ENCODE measurements around the gene SPO11. TPM values are rescaled to one million over a fixed set of nuclear protein-coding genes. Genes with fewer than 3 reads are reported as not detected.

The SPO11 gene
- total RNA-seq, 2 experiments from 2014 or later, result not detected

GRCh38 chr20:57320358-57320757, 9.2 kb upstream of the SPO11 start:
- peaks cover under 1 to 16% of the 10 kb centered on the region in 2 experiments for H3K27me3 ChIP-seq (ENCODE audit: control insufficient read depth in 1 of 2, insufficient read depth in 2 of 2, low read length in 2 of 2)
- no peaks in the 10 kb centered on the region for H3K4me1 ChIP-seq (ENCODE audit: insufficient read depth, low read length)
- peaks cover 4% of the 10 kb centered on the region for H3K9me3 Mint-ChIP-seq
- no peak overlapping the region for H3K27ac Mint-ChIP-seq
- no peaks in the 10 kb centered on the region for H3K4me1 Mint-ChIP-seq (ENCODE audit: low read depth)
- TF ChIP-seq, protein P1, sequence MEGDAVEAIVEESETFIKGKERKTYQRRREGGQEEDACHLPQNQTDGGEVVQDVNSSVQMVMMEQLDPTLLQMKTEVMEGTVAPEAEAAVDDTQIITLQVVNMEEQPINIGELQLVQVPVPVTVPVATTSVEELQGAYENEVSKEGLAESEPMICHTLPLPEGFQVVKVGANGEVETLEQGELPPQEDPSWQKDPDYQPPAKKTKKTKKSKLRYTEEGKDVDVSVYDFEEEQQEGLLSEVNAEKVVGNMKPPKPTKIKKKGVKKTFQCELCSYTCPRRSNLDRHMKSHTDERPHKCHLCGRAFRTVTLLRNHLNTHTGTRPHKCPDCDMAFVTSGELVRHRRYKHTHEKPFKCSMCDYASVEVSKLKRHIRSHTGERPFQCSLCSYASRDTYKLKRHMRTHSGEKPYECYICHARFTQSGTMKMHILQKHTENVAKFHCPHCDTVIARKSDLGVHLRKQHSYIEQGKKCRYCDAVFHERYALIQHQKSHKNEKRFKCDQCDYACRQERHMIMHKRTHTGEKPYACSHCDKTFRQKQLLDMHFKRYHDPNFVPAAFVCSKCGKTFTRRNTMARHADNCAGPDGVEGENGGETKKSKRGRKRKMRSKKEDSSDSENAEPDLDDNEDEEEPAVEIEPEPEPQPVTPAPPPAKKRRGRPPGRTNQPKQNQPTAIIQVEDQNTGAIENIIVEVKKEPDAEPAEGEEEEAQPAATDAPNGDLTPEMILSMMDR (IDR thresholded peaks at IDR 0.05), result no peak
- no peak overlapping the region for H3K27ac ChIP-seq (ENCODE audit: low read depth in 1 of 2, low read length in 2 of 2)
- peaks cover 59% of the 10 kb centered on the region for H3K27me3 Mint-ChIP-seq
- H3K4me3 Mint-ChIP-seq, result no peak overlapping the region
- no peaks in the 10 kb centered on the region for H3K9me3 ChIP-seq (ENCODE audit: control insufficient read depth in 1 of 2, insufficient read depth in 1 of 2, low read length in 2 of 2)
- CTCF ChIA-PET, result no interaction called here
- DNase-seq, result no peak
- H3K36me3 Mint-ChIP-seq (ENCODE audit: low read depth), result no peaks in the 10 kb centered on the region
- no peak overlapping the region for H3K4me3 ChIP-seq (ENCODE audit: low read length)
- no peak for ATAC-seq (ENCODE audit: poor library complexity)
- intact Hi-C loops (cut with DNase I, micrococcal nuclease), result no loop called here
- POLR2A ChIA-PET, result no interaction called here
- no peaks in the 10 kb centered on the region for H3K36me3 ChIP-seq (ENCODE audit: insufficient read depth, low read length)

DNA sequence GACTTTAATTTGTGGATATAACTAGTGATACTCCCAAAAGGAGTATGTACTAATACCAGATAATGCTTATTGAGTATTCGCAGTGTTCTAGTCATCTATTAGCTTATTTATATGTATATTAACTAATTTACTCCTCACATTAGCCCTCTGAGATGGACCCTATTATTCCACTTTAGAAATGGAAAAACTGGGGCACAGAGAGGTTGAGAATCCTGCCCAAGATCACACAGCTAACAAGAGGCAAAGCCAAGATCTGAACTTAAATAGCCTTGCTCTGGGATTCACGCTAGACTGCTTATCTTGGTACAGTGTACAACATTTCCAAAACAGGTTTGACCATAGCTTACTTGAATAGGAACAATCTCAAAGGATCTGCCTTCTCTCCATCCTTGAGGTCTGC, 8.5 kb upstream of the SPO11 start:
- Mint-ChIP-seq H3K36me3 (ENCODE audit: low read depth) (no peaks in the 10 kb centered on the region), H3K9me3 (peaks cover 4% of the 10 kb centered on the region), H3K4me3 (no peak overlapping the region), H3K27ac (no peak overlapping the region), H3K27me3 (peaks cover 53% of the 10 kb centered on the region), H3K4me1 (ENCODE audit: low read depth) (no peaks in the 10 kb centered on the region)
- Histone ChIP-seq H3K9me3 (ENCODE audit: control insufficient read depth in 1 of 2, insufficient read depth in 1 of 2, low read length in 2 of 2) (no peaks in the 10 kb centered on the region), H3K36me3 (ENCODE audit: insufficient read depth, low read length) (no peaks in the 10 kb centered on the region), H3K4me1 (ENCODE audit: insufficient read depth, low read length) (no peaks in the 10 kb centered on the region), H3K4me3 (ENCODE audit: low read length) (no peak overlapping the region), H3K27me3 (ENCODE audit: control insufficient read depth in 1 of 2, insufficient read depth in 2 of 2, low read length in 2 of 2) (peaks cover 0 to 16% of the 10 kb centered on the region in 2 experiments), H3K27ac (ENCODE audit: low read depth in 1 of 2, low read length in 2 of 2) (no peak overlapping the region)
- CTCF ChIA-PET, result no interaction called here
- ATAC-seq (ENCODE audit: poor library complexity) (no peak), DNase-seq (no peak)
- POLR2A ChIA-PET, result no interaction called here
- intact Hi-C loops (cut with DNase I, micrococcal nuclease), result no loop called here
- TF ChIP-seq, protein P1 (IDR thresholded peaks at IDR 0.05), result no peak

- Mint-ChIP-seq H3K4me1 (ENCODE audit: low read depth) (no peaks in the 10 kb centered on the region), H3K9me3 (peaks cover 4% of the 10 kb centered on the region), H3K27me3 (peaks cover 62% of the 10 kb centered on the region), H3K4me3 (no peak overlapping the region), H3K27ac (no peak overlapping the region), H3K36me3 (ENCODE audit: low read depth) (no peaks in the 10 kb centered on the region)
- H3K27me3 ChIP-seq (ENCODE audit: control insufficient read depth in 1 of 2, insufficient read depth in 2 of 2, low read length in 2 of 2), result peaks cover 6 to 16% of the 10 kb centered on the region in 2 experiments
- intact Hi-C loops (cut with DNase I, micrococcal nuclease), result no loop called here
- H3K4me1 ChIP-seq (ENCODE audit: insufficient read depth, low read length), result no peaks in the 10 kb centered on the region
- no peaks in the 10 kb centered on the region for H3K36me3 ChIP-seq (ENCODE audit: insufficient read depth, low read length)
- DNase-seq, result no peak
- no peaks in the 10 kb centered on the region for H3K9me3 ChIP-seq (ENCODE audit: control insufficient read depth in 1 of 2, insufficient read depth in 1 of 2, low read length in 2 of 2)
- ChIA-PET POLR2A (no interaction called here), CTCF (no interaction called here)
- H3K4me3 ChIP-seq (ENCODE audit: low read length), result no peak overlapping the region
- H3K27ac ChIP-seq (ENCODE audit: low read depth in 1 of 2, low read length in 2 of 2), result no peak overlapping the region
- ATAC-seq (ENCODE audit: poor library complexity), result no peak
- TF ChIP-seq, protein P1 (IDR thresholded peaks at IDR 0.05), result no peak
Measured at GRCh38 chr20:57322476-57322875, 7.1 kb upstream of the SPO11 start.

Measured in CD4-positive, alpha-beta T cell (primary cell).